Stimulated activated CD4-positive, alpha-beta T cell treated with anti-CD3 and anti-CD28 coated beads, Interleukin-15, amount 100 ng/mL, for 1 hour (primary cell): ENCODE measurements around the gene ZNF28.
"Not testable (repeated sequence)": the region's sequence is repeated elsewhere in the genome, so short reads cannot be mapped to it uniquely, and the experiment has no call there.

Experiments
- DNase-seq, 2 donors: peaks; one replicate each; pipeline ENCODE4 v3.0.0-alpha.2; 2020; ENCODE audit warnings: low read depth in 1 of 2, low spot score in 1 of 2

The ZNF28 gene

GRCh38 chr19:52782864-52783263 lies 38.6 kb downstream of the ZNF28 start:
- not testable (repeated sequence) for DNase-seq

GRCh38 chr19:52778811-52779210 lies 42.6 kb downstream of the ZNF28 start:
- no peak for DNase-seq

- not testable (repeated sequence) for DNase-seq
Observed at GRCh38 chr19:52756447-52756846, 65.0 kb downstream of the ZNF28 start.

GRCh38 chr19:52749780-52750179 lies 71.7 kb downstream of the ZNF28 start:
- no peak for DNase-seq

- DNase-seq, result no peak
Observed at GRCh38 chr19:52748336-52748950, 73.0 kb downstream of the ZNF28 start.
